GM18519 (cell line): ENCODE data around the gene MGAT4A.

ENCODE experiments used
- ATAC-seq: cut with Tn5 transposase; IDR thresholded peaks from one replicate; pipeline ENCODE4 v1.9.1; 2021; ENCODE audit warnings: mild to moderate bottlenecking, moderate library complexity; ENCODE audit not compliant: unreplicated experiment, low FRiP score

MGAT4A gene

DNA sequence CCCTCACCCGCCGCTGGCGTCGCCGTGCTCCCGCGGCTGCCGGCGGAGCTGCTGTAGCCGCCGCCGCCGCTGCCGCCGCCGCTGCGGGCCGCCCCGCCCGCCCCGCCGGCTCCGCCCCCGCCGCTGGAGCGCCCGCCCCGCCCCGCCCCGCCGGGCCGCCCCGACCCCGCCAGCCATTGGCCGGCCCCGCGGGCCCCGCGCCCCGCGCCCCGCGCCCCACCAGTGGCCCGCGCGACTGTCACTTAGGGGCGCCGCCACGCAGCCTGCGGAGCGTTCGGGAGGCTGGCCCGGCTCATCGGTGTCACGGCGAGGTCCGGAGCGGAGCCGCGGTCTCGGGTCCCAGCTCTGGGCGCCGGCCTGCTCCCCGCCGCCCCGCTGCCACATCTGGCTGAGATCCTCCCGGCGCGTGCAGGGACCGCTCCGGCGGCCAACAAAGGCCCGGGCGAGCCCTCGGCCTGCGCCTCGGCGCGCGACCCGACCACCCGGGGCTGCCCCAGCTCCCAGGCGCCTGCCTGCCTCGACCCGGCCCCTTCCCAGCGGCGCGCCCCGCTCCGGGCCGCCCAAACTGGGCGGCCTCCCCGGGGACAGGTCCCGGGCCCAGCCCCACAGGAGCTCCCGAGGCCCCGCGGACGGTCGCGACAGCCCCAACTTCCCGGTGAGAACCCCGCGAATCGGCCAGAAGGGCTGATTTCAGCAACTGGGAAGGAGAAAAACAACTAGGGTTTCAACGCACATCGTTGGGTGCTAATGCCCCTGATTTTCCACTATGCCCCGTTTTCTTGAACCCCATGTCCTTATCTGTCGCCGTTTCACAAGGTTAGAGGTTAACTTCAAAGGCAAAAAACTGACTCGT lies at the start of gene MGAT4A:
MGAT4A (minus strand) TSS at position 92 of the 853 bp plus-strand sequence. CDS start 4,800 bp downstream, outside the sequence.
- peak; percentile 59 for ATAC-seq

- ATAC-seq: no peak
Observed at GRCh38 chr2:98778741-98779483, 48.0 kb upstream of the MGAT4A start.

GRCh38 chr2:98778151-98778550 lies 47.2 kb upstream of the MGAT4A start:
- ATAC-seq: no peak

DNA sequence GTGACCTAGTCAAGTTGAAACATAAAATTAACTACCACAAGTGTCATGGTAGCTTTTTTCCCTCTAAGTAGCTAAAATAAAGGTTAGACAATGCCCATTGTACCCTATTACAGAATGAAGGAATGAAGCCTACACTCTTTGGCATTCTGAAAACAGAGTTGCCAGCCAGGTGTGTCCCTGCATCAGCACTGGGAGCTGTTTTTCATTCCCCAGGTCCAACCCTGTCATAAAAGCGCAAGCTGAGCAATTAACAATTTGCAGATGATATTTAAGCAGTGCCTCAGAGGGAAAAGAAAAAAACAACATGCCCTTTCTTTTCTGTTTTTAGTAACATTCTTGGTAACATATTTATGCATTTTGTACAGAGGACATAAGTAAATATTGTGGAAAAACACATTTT lies 46.8 kb upstream of the MGAT4A start:
- no peak for ATAC-seq

DNA sequence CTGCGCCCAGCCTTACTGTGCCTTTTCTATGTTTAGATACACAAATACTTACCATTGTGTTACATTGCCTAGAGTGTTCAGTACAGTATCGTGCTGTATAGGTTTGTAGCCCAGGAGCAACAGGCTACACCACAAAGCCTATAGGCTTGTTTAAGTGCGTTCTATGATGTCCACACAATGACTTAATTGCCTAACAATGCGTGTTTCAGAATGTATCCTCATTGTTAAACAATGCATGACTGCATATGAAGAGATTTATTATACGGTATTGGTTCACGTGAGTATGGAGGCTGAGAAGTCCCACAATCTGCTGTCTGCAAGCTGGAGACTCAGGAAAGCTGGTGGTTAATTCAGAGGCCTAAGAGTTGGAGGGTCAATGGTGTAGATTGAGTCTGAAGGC lies 46.1 kb upstream of the MGAT4A start:
- no peak for ATAC-seq

GRCh38 chr2:98776136-98776535 lies 45.2 kb upstream of the MGAT4A start:
- ATAC-seq: no peak

- no peak for ATAC-seq
Observed at GRCh38 chr2:98775146-98775986, 44.4 kb upstream of the MGAT4A start.

- ATAC-seq: no peak
Observed at GRCh38 chr2:98773907-98774306, 43.0 kb upstream of the MGAT4A start.

GRCh38 chr2:98773169-98773568 lies 42.2 kb upstream of the MGAT4A start:
- no peak for ATAC-seq

GRCh38 chr2:98772536-98772935 lies 41.6 kb upstream of the MGAT4A start:
- ATAC-seq: no peak

GRCh38 chr2:98771721-98772524 lies 41.0 kb upstream of the MGAT4A start:
- ATAC-seq: no peak

DNA sequence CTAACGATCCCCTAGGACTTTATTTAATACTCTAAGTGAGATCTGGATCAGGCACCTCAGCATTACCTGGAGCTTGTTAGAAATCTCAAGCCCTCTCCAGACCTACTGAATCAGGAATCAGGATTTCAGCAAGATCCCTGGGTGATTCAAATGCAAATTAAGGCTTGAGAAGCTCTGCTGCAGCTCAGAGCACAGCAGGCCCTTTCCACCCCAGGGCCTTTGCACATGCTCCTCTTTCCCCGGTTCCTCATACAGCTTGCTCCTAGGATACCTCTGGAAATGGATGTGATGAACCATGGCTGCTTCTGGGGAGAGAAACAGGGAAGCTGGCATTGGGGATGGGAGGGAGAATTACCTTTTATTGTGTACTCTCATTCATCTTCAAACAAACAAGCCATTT lies 40.3 kb upstream of the MGAT4A start:
- ATAC-seq: no peak

- ATAC-seq: no peak
Observed at GRCh38 chr2:98769784-98770183, 38.9 kb upstream of the MGAT4A start.

DNA sequence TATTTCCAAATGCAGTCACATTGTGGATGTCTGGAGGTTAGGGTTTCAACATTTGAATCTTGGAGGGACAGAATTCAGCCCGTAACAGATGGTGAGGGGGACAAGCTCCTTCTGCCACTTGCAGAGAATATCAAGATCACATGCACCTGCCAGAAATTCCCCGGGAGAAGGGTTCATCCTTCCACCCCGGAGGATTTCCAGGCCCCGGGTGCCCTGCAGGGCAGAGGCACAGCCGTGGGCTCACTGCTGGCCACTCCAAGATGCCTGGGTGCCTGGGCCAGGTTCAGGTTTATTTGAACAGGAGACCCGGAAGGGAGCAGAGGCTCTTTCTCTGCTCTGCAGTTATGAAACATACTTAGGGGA lies 38.2 kb upstream of the MGAT4A start:
- ATAC-seq: no peak

- ATAC-seq: no peak
Observed at GRCh38 chr2:98768384-98769113, 37.6 kb upstream of the MGAT4A start.

DNA sequence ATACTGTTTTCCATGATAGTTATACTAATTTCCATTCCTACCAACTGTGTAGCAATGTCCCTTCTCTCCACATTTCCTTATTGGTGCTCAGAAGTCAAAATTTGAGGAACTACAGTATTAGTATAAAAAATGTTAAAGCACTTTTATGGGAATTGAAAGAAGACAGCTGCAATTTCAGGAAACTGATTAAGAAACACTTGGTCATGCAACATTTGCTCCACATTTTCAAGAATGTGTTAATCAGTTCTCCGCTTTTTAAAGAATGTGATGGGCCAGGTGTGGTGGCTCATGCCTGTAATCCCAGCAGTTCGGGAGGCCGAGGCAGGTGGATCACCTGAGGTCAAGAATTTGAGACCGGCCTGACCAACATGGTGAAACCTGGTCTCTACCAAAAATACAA lies 33.6 kb upstream of the MGAT4A start:
- no peak for ATAC-seq

DNA sequence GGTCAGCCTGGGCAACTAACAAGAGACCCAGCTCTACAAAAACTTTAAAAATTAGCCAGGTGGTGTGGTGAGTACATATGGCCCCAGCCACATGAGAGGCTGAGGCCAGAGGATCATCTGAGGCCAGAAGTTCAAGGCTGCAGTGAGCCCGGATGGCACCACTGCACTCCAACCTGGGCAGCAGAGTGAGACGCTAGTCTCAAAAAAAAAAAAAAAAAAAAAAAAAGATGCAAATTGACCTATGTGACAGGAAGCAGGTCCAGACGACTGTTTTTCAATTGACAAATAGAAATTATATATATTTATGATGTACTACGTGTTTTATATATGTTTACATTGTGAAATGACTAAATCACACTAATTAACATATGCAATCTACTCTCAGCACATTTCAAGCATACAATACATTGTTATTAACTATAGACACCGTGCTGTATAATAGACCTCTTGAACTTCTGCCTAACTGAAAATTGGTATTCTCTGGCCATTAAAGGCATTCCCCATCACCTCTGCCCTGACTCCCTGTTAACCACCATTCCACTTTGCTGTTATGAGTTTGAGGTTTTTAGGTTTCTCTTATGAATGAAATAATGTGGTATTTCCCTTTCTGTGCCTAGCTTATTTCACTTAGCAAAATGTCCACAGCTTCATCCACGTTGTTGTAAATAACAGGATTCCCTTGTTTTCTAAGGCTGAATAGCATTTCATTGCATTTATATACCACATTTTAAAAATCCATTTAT lies 32.4 kb upstream of the MGAT4A start:
- no peak for ATAC-seq

DNA sequence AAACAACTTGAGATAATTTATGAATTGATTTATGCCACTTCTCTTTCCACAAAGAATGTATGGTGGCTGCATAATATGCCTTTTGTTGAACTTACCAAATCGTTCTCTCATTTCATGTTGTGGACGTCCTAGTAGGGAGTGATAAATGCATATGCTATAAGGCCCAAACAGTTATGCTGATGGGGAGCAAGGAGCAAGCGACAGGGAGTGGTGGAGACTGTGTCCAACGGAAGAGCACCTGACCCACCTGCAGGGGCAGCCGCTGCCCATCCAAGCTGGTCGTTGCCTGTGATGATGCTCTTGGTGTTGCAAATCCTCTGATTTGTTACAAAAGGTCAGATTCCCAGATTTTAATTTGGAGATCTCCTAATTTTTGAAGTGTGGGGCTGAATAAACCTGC lies 31.0 kb upstream of the MGAT4A start:
- ATAC-seq: no peak

- no peak for ATAC-seq
Observed at GRCh38 chr2:98761267-98761781, 30.4 kb upstream of the MGAT4A start.
